Thoracic aorta (tissue), 2 donors: ENCODE results near the gene MMP3. TPM values are rescaled to one million over a fixed set of nuclear protein-coding genes. Genes with fewer than 3 reads are reported as not detected.

Source experiments
- ATAC-seq: fragments of 150-250 bp; one replicate; pipeline ENCODE4 v1.8.0; 2017; ENCODE audit warnings: low read depth; ENCODE audit not compliant: insufficient number of reproducible peaks, low FRiP score
- DNase-seq: peaks from one replicate; pipeline ENCODE4 v3.0.0-alpha.2; 2020; ENCODE audit warnings: low spot score
- H3K27ac ChIP-seq, 2 donors: fragments of 200-600 bp; sonication (generic); 1 replicate in 1 of 2; 2 replicates in 1 of 2; pipeline ENCODE4 v1.5.1; 2016; ENCODE audit warnings: mild to moderate bottlenecking in 2 of 2, moderate library complexity in 2 of 2
- H3K27me3 ChIP-seq: fragments of 200-600 bp; sonication (generic); replicated peaks from 2 replicates; pipeline ENCODE4 v1.6.0; 2016; ENCODE audit warnings: mild to moderate bottlenecking; ENCODE audit not compliant: insufficient read depth
- H3K36me3 ChIP-seq: fragments of 200-600 bp; sonication (generic); one replicate; pipeline ENCODE4 v1.5.1; 2016
- H3K4me1 ChIP-seq, 2 donors: fragments of 200-600 bp; sonication (generic); 1 replicate in 1 of 2; 2 replicates in 1 of 2; pipeline versions ENCODE4 v1.5.1 to v1.6.0; 2016; ENCODE audit warnings: low read depth in 2 of 2, mild to moderate bottlenecking in 1 of 2; ENCODE audit not compliant: control insufficient read depth in 1 of 2
- H3K4me3 ChIP-seq: fragments of 200-600 bp; sonication (generic); 2 replicates; pipeline ENCODE4 v1.5.1; 2016; ENCODE audit warnings: mild to moderate bottlenecking
- H3K9me3 ChIP-seq: fragments of 200-600 bp; sonication (generic); 2 replicates; pipeline ENCODE4 v1.5.1; 2016
- total RNA-seq, 2 donors: library from RNA; depleted of rRNA; stranded (reverse); fragments of >200 nt; gene quantifications; one replicate each; pipeline versions ENCODE4 v1.1.0 to v1.2.3, GENCODE V29; 2016
- TF ChIP-seq, protein P1 (sequence below): fragments of 200-600 bp; sonication (generic); IDR thresholded peaks from one replicate; pipeline ENCODE4 v1.5.1; 2019; ENCODE audit warnings: antibody characterized with exemption

MMP3 gene
- total RNA-seq, 2 donors from 2014 or later: 4.2 to 8.9 TPM

DNA sequence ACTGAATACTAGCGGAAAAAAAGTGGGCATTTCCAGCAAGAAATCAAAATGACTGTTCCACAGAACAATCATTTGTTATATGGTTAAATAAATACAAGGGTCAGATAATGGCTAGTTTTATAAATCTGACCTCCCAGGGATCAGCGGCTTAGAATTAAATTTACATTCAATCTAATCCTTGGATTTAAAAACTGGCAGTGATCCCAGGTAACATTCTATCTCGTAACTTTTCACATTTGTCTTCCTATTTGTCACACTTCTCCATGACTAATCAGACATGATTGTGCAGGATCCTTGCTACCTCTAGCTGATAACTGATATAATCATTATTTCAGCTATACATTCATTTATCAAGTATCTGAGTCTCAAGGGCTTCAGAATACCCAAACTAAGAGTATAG lies 2.9 kb upstream of the MMP3 start:
- ATAC-seq (no peak), DNase-seq (no peak)
- no peak overlapping the region for H3K4me3 ChIP-seq
- no peaks in the 10 kb centered on the region for H3K4me1 ChIP-seq
- TF ChIP-seq, protein P1, sequence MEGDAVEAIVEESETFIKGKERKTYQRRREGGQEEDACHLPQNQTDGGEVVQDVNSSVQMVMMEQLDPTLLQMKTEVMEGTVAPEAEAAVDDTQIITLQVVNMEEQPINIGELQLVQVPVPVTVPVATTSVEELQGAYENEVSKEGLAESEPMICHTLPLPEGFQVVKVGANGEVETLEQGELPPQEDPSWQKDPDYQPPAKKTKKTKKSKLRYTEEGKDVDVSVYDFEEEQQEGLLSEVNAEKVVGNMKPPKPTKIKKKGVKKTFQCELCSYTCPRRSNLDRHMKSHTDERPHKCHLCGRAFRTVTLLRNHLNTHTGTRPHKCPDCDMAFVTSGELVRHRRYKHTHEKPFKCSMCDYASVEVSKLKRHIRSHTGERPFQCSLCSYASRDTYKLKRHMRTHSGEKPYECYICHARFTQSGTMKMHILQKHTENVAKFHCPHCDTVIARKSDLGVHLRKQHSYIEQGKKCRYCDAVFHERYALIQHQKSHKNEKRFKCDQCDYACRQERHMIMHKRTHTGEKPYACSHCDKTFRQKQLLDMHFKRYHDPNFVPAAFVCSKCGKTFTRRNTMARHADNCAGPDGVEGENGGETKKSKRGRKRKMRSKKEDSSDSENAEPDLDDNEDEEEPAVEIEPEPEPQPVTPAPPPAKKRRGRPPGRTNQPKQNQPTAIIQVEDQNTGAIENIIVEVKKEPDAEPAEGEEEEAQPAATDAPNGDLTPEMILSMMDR: no peak
- no peaks in the 10 kb centered on the region for H3K27me3 ChIP-seq
- no peaks in the 10 kb centered on the region for H3K9me3 ChIP-seq
- no peaks in the 10 kb centered on the region for H3K36me3 ChIP-seq
- H3K27ac ChIP-seq: no peak overlapping the region

- Histone ChIP-seq H3K27ac (no peak overlapping the region), H3K36me3 (no peaks in the 10 kb centered on the region), H3K9me3 (no peaks in the 10 kb centered on the region), H3K4me3 (no peak overlapping the region), H3K27me3 (no peaks in the 10 kb centered on the region), H3K4me1 (no peaks in the 10 kb centered on the region)
- DNase-seq (no peak), ATAC-seq (no peak)
- TF ChIP-seq, protein P1: no peak
These were observed 479 bp downstream of the MMP3 start for GRCh38 chr11:102842930-102843329.

DNA sequence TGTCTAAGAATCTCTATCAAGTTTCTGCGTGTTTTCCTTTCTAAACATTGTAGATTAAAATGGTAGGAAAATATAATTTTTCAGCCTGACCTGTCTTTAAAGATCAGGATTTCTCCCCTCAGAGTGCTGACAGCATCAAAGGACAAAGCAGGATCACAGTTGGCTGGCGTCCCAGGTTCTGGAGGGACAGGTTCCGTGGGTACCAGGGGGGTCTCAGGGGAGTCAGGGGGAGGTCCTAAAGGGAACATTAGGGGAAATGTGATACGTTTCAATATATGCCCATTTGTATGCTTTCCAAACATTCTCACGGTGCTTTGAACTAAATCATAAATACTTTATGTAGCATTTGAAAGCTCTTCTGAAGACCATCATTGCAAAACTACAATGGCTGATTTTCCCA lies 3.4 kb downstream of the MMP3 start:
- H3K27me3 ChIP-seq: no peaks in the 10 kb centered on the region
- H3K4me3 ChIP-seq: no peak overlapping the region
- TF ChIP-seq, protein P1: no peak
- H3K27ac ChIP-seq: no peak overlapping the region
- ATAC-seq (no peak), DNase-seq (no peak)
- H3K9me3 ChIP-seq: no peaks in the 10 kb centered on the region
- no peaks in the 10 kb centered on the region for H3K36me3 ChIP-seq
- no peaks in the 10 kb centered on the region for H3K4me1 ChIP-seq

GRCh38 chr11:102837646-102838045 lies 5.8 kb downstream of the MMP3 start:
- H3K4me3 ChIP-seq: no peak overlapping the region
- H3K36me3 ChIP-seq: no peaks in the 10 kb centered on the region
- no peak overlapping the region for H3K27ac ChIP-seq
- no peaks in the 10 kb centered on the region for H3K9me3 ChIP-seq
- TF ChIP-seq, protein P1: no peak
- DNase-seq (no peak), ATAC-seq (no peak)
- H3K27me3 ChIP-seq: no peaks in the 10 kb centered on the region
- no peaks in the 10 kb centered on the region for H3K4me1 ChIP-seq

DNA sequence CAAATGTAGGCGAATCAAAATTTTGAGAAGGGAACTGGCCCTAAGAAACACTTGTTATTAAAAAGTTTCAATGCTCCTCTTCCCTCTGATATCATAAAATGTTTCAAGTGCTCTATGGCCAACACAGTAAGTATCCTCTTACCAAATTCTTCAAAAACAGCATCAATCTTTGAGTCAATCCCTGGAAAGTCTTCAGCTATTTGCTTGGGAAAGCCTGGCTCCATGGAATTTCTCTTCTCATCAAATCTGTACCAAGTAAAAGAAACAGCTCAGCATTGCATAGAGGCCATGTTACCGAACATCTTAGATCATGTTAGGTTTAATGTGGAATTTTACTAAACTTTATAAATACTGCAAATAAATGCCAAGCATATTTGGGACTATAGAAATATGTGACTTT lies 6.3 kb downstream of the MMP3 start:
- TF ChIP-seq, protein P1: no peak
- Histone ChIP-seq H3K4me3 (no peak overlapping the region), H3K27ac (no peak overlapping the region), H3K9me3 (no peaks in the 10 kb centered on the region), H3K4me1 (no peaks in the 10 kb centered on the region), H3K27me3 (no peaks in the 10 kb centered on the region), H3K36me3 (no peaks in the 10 kb centered on the region)
- DNase-seq (no peak), ATAC-seq (no peak)
